ENCODE data around the gene GRAMD2A.

GRAMD2A gene

GRCh38 chr15:72205273-72205672 is 7.7 kb upstream of the GRAMD2A start:
- no peak for DNase-seq (ENCODE audit: low read depth)
- TF ChIP-seq CTCF (IDR thresholded peaks at IDR 0.05; ENCODE audit: control insufficient read depth, insufficient read depth, low read depth, low read length, missing control alignments): no peak
- H3K4me3 ChIP-seq (ENCODE audit: control insufficient read depth, low read depth, low read length): no peak overlapping the region

GRCh38 chr15:72203507-72203837 is 5.9 kb upstream of the GRAMD2A start:
- no peak overlapping the region for H3K4me3 ChIP-seq (ENCODE audit: control insufficient read depth, low read depth, low read length)
- TF ChIP-seq CTCF (IDR thresholded peaks at IDR 0.05; ENCODE audit: control insufficient read depth, insufficient read depth, low read depth, low read length, missing control alignments): no peak
- peak; percentile 76 for DNase-seq (ENCODE audit: low read depth)

GRCh38 chr15:72202801-72203506 is 5.4 kb upstream of the GRAMD2A start:
- DNase-seq (ENCODE audit: low read depth): no peak
- H3K4me3 ChIP-seq (ENCODE audit: control insufficient read depth, low read depth, low read length): no peak overlapping the region
- no peak for TF ChIP-seq CTCF (IDR thresholded peaks at IDR 0.05; ENCODE audit: control insufficient read depth, insufficient read depth, low read depth, low read length, missing control alignments)

- DNase-seq (ENCODE audit: low read depth): no peak
- TF ChIP-seq CTCF (IDR thresholded peaks at IDR 0.05; ENCODE audit: control insufficient read depth, insufficient read depth, low read depth, low read length, missing control alignments): no peak
- H3K4me3 ChIP-seq (ENCODE audit: control insufficient read depth, low read depth, low read length): no peak overlapping the region
Observed at GRCh38 chr15:72202302-72202701, 4.7 kb upstream of the GRAMD2A start.

GRCh38 chr15:72201391-72201921 is 3.9 kb upstream of the GRAMD2A start:
- no peak for TF ChIP-seq CTCF (IDR thresholded peaks at IDR 0.05; ENCODE audit: control insufficient read depth, insufficient read depth, low read depth, low read length, missing control alignments)
- DNase-seq (ENCODE audit: low read depth): no peak
- no peak overlapping the region for H3K4me3 ChIP-seq (ENCODE audit: control insufficient read depth, low read depth, low read length)

GRCh38 chr15:72200395-72201237 is 3.0 kb upstream of the GRAMD2A start:
- no peak for TF ChIP-seq CTCF (IDR thresholded peaks at IDR 0.05; ENCODE audit: control insufficient read depth, insufficient read depth, low read depth, low read length, missing control alignments)
- no peak for DNase-seq (ENCODE audit: low read depth)
- H3K4me3 ChIP-seq (ENCODE audit: control insufficient read depth, low read depth, low read length): no peak overlapping the region

Measured in AG09309 (cell line).